ENCODE results near the gene TOMM7.
"Not testable (repeated sequence)": the region's sequence is repeated elsewhere in the genome, so short reads cannot be mapped to it uniquely, and the experiment has no call there.

Gene TOMM7

DNA sequence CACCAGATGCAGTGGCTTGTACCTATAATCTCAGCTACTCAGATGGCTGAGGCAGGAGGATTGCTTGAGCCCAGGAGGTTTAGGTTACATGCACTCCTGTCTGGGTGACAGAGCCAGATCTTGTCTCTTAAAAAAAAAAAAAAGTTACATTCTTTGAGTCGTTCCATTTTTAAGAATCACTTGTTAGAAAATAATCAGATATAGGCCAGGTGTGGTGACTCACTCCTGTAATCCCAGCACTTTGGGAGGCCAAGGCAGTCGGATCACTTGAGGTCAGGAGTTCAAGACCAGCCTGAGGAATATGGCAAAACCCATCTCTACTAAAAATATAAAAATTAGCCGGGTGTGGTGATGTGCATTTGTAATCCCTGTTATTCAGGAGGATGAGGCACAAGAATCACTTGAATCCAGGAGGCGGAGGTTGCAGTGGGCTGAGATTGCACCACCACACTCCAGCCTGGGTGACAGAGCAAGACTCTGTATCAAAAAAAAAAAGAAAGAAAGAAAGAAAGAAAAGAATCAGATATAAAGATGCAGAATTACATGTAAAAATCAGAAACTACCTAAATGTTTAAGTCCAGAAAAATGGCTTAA lies 42.8 kb downstream of the TOMM7 start:
- DNase-seq = not testable (repeated sequence)

GRCh38 chr7:22776964-22777363 lies 45.7 kb downstream of the TOMM7 start:
- DNase-seq = no peak

- no peak for DNase-seq
Observed at GRCh38 chr7:22772885-22773284, 49.8 kb downstream of the TOMM7 start.

DNA sequence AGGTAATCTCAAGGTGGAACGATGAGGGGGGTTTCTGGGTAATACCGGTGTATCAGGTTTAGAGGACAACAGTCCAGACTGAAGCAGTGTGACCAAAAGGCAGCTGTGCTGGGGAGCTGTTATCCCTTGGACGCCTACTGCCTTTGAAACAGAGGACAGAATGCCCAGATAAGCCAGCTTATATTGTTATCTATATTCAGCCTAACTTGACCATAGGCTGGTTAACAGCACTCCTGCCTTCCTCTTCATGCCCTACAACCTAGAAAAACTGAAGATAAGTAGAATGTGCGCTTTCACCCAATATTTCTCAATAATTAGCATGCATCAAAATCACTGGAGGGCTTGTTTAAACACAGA lies 50.8 kb downstream of the TOMM7 start:
- DNase-seq = no peak

DNA sequence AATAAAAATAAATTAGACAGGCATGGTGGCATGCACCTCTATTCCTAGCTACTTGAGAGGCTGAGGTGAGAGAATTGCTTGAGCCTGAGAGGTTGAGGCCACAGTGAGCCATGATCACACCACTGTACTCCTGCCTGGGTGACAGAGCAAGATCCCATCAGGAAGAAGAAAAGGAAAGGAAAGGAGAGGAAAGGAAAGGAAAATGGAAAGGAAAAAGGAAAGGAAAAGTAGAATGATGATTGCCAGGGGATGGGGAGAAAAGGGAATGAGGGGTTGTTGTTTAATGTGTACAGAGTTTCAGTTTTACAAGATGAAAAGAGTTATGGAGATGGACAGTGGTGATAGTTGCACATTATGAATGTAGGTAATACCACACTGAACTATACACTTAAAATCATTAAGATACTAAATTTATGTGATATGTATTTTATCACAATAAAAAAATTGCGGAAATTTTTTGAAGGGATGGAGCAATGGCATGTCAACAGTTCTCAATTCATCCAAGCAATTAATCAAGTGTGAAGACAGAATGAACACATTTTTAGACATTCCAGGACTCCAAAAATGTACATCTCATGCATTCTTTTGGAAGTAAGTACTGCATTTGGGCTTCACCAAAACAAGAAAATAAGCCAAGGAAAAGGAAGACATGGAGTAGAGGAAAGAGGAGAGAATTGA lies 51.3 kb downstream of the TOMM7 start:
- DNase-seq = no peak

DNA sequence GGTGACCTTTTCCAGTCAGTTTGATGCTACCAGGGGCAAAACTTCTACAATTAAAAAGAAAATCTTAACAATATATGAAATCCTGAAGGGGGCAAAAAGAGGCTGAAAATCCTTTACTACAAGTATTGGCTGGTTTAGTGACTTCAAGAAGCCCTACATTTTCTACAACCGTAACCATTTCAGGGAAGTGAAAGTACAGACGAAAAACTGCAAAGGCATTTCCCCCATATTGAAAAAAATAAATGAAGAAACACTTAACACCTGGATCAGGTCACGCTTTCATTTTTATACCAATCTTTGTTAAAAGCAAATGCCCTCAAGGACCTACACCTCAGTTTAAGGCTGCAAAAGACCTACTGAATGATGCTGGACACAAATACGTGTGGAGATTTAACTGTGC lies 57.0 kb downstream of the TOMM7 start:
- no peak for DNase-seq

Measured in CD4-positive, alpha-beta T cell treated with Interleukin-4 for 4 hours (primary cell).